Measurements from ENCODE around the gene DNAJC4.

GRCh38 chr11:64222651-64223000 is 7.7 kb upstream of the DNAJC4 start:
- TF ChIP-seq, protein P1, sequence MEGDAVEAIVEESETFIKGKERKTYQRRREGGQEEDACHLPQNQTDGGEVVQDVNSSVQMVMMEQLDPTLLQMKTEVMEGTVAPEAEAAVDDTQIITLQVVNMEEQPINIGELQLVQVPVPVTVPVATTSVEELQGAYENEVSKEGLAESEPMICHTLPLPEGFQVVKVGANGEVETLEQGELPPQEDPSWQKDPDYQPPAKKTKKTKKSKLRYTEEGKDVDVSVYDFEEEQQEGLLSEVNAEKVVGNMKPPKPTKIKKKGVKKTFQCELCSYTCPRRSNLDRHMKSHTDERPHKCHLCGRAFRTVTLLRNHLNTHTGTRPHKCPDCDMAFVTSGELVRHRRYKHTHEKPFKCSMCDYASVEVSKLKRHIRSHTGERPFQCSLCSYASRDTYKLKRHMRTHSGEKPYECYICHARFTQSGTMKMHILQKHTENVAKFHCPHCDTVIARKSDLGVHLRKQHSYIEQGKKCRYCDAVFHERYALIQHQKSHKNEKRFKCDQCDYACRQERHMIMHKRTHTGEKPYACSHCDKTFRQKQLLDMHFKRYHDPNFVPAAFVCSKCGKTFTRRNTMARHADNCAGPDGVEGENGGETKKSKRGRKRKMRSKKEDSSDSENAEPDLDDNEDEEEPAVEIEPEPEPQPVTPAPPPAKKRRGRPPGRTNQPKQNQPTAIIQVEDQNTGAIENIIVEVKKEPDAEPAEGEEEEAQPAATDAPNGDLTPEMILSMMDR (IDR thresholded peaks at IDR 0.05; ENCODE audit: poor library complexity, severe bottlenecking), result no peak
- TF ChIP-seq POLR2AphosphoS5 (IDR thresholded peaks at IDR 0.05), result no peak

Measured in neural cell (in vitro differentiated cells).